HCT116 (cell line): ENCODE results near the gene FEV. TPM values are rescaled to one million over a fixed set of nuclear protein-coding genes. Genes with fewer than 3 reads are reported as not detected.

Source experiments
- ATAC-seq: fragments of 200-7000 bp; cut with Tn5 transposase; 2 replicates; pipeline ENCODE4 v1.9.1; 2020; ENCODE audit warnings: mild to moderate bottlenecking, moderate library complexity
- BruUV-seq: library from RNA; stranded (reverse); fragments of 400-500 nt; replicated peaks from 2 replicates; lab custom pipeline; 2021; lab: Mats Ljungman, UMichigan
- CTCF ChIA-PET: fragments of 300-600 bp; sonication (Branson Sonifier 250); formaldehyde crosslinking; loops from one replicate; lab custom pipeline; 2021; ENCODE audit warnings: antibody characterized with exemption; lab: Charles Lee
- POLR2A ChIA-PET: fragments of 300-600, 350-600 bp; sonication (Branson Sonifier 250); formaldehyde crosslinking; loops from one replicate; lab custom pipeline; 2021; ENCODE audit warnings: antibody characterized with exemption; lab: Charles Lee
- RAD21 ChIA-PET, 2 experiments: fragments of 300-600 bp; sonication (Branson Sonifier 250); formaldehyde crosslinking; loops; one replicate each; lab custom pipeline; 2023; ENCODE audit warnings: low total read pairs in 2 of 2; ENCODE audit not compliant: uncharacterized antibody in 2 of 2, unreplicated experiment in 2 of 2, low non-redundant PET in 1 of 2; lab: Charles Lee
- DNase-seq: peaks from one replicate; pipeline ENCODE4 v3.0.0-alpha.2; 2010; ENCODE audit warnings: low read depth, low spot score
- H2AFZ ChIP-seq: fragments of 200-600 bp; shearing (Covaris generic), sonication (generic); 2 replicates; pipeline ENCODE4 v1.6.1; 2017; ENCODE audit warnings: low read depth, mixed run types, mixed read lengths, antibody characterized with exemption, low read length; ENCODE audit not compliant: poor library complexity, severe bottlenecking
- H3K27ac ChIP-seq: 2 replicates; pipeline ENCODE4 v1.5.1; 2012; ENCODE audit warnings: low read depth, low read length
- H3K27me3 ChIP-seq: fragments of 200-600 bp; sonication (generic); 2 replicates; pipeline ENCODE4 v1.6.1; 2016; ENCODE audit warnings: mixed run types, low read length, mixed read lengths; ENCODE audit not compliant: insufficient read depth
- H3K36me3 ChIP-seq, 2 experiments: fragments of 200-500 bp in 1 of 2; fragments of 200-600 bp in 1 of 2; sonication (Bioruptor generic) in 1 of 2; sonication (generic) in 1 of 2; 2 replicates each; pipeline versions ENCODE4 v1.5.1 to v1.6.1; 2014 to 2016; ENCODE audit warnings: low read length in 2 of 2, inconsistent platforms in 1 of 2, mixed read lengths in 1 of 2, mixed run types in 1 of 2; ENCODE audit not compliant: insufficient read depth in 2 of 2, control insufficient read depth in 1 of 2
- H3K4me1 ChIP-seq, 2 experiments: fragments of 200-600 bp in 1 of 2; sonication (generic) in 1 of 2; 2 replicates each; pipeline versions ENCODE4 v1.5.1 to v1.6.1; 2012 to 2017; ENCODE audit warnings: low read length in 2 of 2, inconsistent platforms in 1 of 2, mild to moderate bottlenecking in 1 of 2, mixed read lengths in 1 of 2, mixed run types in 1 of 2, moderate library complexity in 1 of 2; ENCODE audit not compliant: insufficient read depth in 2 of 2, control insufficient read depth in 1 of 2
- H3K4me2 ChIP-seq: fragments of 200-600 bp; sonication (generic); 2 replicates; pipeline ENCODE4 v1.6.1; 2017; ENCODE audit warnings: mixed run types, low read length, mixed read lengths
- H3K4me3 ChIP-seq, 2 experiments: fragments of 200-600 bp in 1 of 2; sonication (generic) in 1 of 2; replicated peaks in 1 of 2; 2 replicates each; pipeline ENCODE4 v1.5.1; 2011 to 2016; ENCODE audit warnings: low read length in 2 of 2, control low read depth in 1 of 2, low read depth in 1 of 2, mild to moderate bottlenecking in 1 of 2, mixed read lengths in 1 of 2, mixed run types in 1 of 2
- H3K79me2 ChIP-seq: fragments of 200-600 bp; sonication (generic); 2 replicates; pipeline ENCODE4 v1.6.1; 2017; ENCODE audit warnings: mild to moderate bottlenecking, mixed run types, low read length, moderate library complexity, mixed read lengths; ENCODE audit not compliant: insufficient read depth
- H3K9ac ChIP-seq: fragments of 200-600 bp; sonication (generic); 2 replicates; pipeline ENCODE4 v1.6.1; 2016; ENCODE audit warnings: low read length, mixed read lengths
- H3K9me2 ChIP-seq: fragments of 200-600 bp; sonication (generic), shearing (Covaris generic); 2 replicates; pipeline ENCODE4 v1.6.1; 2017; ENCODE audit warnings: mixed run types, mild to moderate bottlenecking, moderate library complexity; ENCODE audit not compliant: insufficient read depth
- H3K9me3 ChIP-seq, 2 experiments: fragments of 200-500 bp in 1 of 2; fragments of 200-600 bp in 1 of 2; sonication (Bioruptor generic) in 1 of 2; sonication (generic) in 1 of 2; 2 replicates each; pipeline ENCODE4 v1.6.1; 2014 to 2017; ENCODE audit warnings: low read length in 2 of 2, mixed read lengths in 2 of 2, inconsistent platforms in 1 of 2, low read depth in 1 of 2, mild to moderate bottlenecking in 1 of 2, mixed run types in 1 of 2, moderate library complexity in 1 of 2; ENCODE audit not compliant: control insufficient read depth in 1 of 2, insufficient read depth in 1 of 2
- H4K20me1 ChIP-seq: fragments of 200-600 bp; sonication (generic), shearing (Covaris generic); 2 replicates; pipeline ENCODE4 v1.6.1; 2017; ENCODE audit warnings: mixed run types, mild to moderate bottlenecking, moderate library complexity; ENCODE audit not compliant: insufficient read depth
- ATF3 ChIP-seq: IDR thresholded peaks from 2 replicates; pipeline ENCODE4 v1.6.1; 2012
- CBX3 ChIP-seq: IDR thresholded peaks from 2 replicates; pipeline ENCODE4 v1.6.1; 2012; ENCODE audit warnings: low read depth
- CEBPB ChIP-seq: IDR thresholded peaks from 2 replicates; pipeline ENCODE4 v1.6.1; 2012; ENCODE audit warnings: low read depth
- CTCF ChIP-seq, 3 experiments: fragments of 200-600 bp in 1 of 3; sonication (generic) in 1 of 3; IDR thresholded peaks in 2 of 3; conservative IDR thresholded peaks in 1 of 3; 2 replicates each; pipeline ENCODE4 v1.5.1; 2012 to 2017; ENCODE audit warnings: low read depth in 2 of 3, low read length in 2 of 3, antibody characterized with exemption in 1 of 3, borderline replicate concordance in 1 of 3, control low read depth in 1 of 3, mild to moderate bottlenecking in 1 of 3, mixed read lengths in 1 of 3, mixed run types in 1 of 3, moderate library complexity in 1 of 3; ENCODE audit not compliant: insufficient read depth in 1 of 3
- EGR1 ChIP-seq: IDR thresholded peaks from 2 replicates; pipeline ENCODE4 v1.6.1; 2012; ENCODE audit warnings: low read depth
- ELF1 ChIP-seq: IDR thresholded peaks from 2 replicates; pipeline ENCODE4 v1.6.1; 2012; ENCODE audit warnings: low read depth, borderline replicate concordance
- EZH2 ChIP-seq: fragments of 200-600 bp; sonication (generic); IDR thresholded peaks from 2 replicates; pipeline ENCODE4 v1.6.1; 2017; ENCODE audit warnings: antibody characterized with exemption, mixed run types
- EZH2phosphoT487 ChIP-seq: fragments of 200-600 bp; IDR thresholded peaks from 2 replicates; pipeline ENCODE4 v1.6.1; 2018; ENCODE audit warnings: antibody characterized with exemption, borderline replicate concordance
- FOSL1 ChIP-seq: IDR thresholded peaks from 2 replicates; pipeline ENCODE4 v1.6.1; 2012; ENCODE audit warnings: low read depth
- JUND ChIP-seq: IDR thresholded peaks from 2 replicates; pipeline ENCODE4 v1.6.1; 2012
- POLR2A ChIP-seq: IDR thresholded peaks from 2 replicates; pipeline ENCODE4 v1.7.0; 2011; ENCODE audit warnings: borderline replicate concordance; ENCODE audit not compliant: insufficient read depth, insufficient read length; ENCODE audit errors: extremely low read depth
- RAD21 ChIP-seq: IDR thresholded peaks from 2 replicates; pipeline ENCODE4 v1.6.1; 2012; ENCODE audit warnings: low read depth, mild to moderate bottlenecking
- SP1 ChIP-seq: IDR thresholded peaks from 2 replicates; pipeline ENCODE4 v1.6.1; 2012; ENCODE audit warnings: low read depth
- SRF ChIP-seq: IDR thresholded peaks from 2 replicates; pipeline ENCODE4 v1.6.1; 2012; ENCODE audit warnings: low read depth
- TCF7L2 ChIP-seq: IDR thresholded peaks from 2 replicates; pipeline ENCODE4 v1.7.0; 2011; ENCODE audit warnings: borderline replicate concordance, inconsistent platforms; ENCODE audit not compliant: insufficient read depth, insufficient read length; ENCODE audit errors: extremely low read depth
- YY1 ChIP-seq: IDR thresholded peaks from 2 replicates; pipeline ENCODE4 v1.6.1; 2011; ENCODE audit warnings: low read length, low read depth, moderate library complexity, mild to moderate bottlenecking; ENCODE audit not compliant: insufficient replicate concordance; ENCODE audit errors: extremely low read depth
- ZFX ChIP-seq: fragments of 450-650 bp; IDR thresholded peaks from 2 replicates; pipeline ENCODE4 v1.6.1; 2017
- ZNF274 ChIP-seq: fragments of 200-500 bp; sonication (Bioruptor generic); IDR thresholded peaks from 2 replicates; pipeline ENCODE4 v1.6.1; 2014; ENCODE audit warnings: mild to moderate bottlenecking, low read depth, low read length, inconsistent platforms
- intact Hi-C: fragments of 100-400 bp; cut with micrococcal nuclease; formaldehyde crosslinking; loops from 2 replicates; pipeline ENCODE4 v1.10.0; 2022
- total RNA-seq: library from RNA; stranded (reverse); gene quantifications from one replicate; pipeline ENCODE4 v1.2.1, GENCODE V29; 2021; ENCODE audit not compliant: unreplicated experiment
- TF ChIP-seq, protein P1 (sequence below): IDR thresholded peaks from 2 replicates; pipeline ENCODE4 v1.6.1; 2011; ENCODE audit warnings: mild to moderate bottlenecking, low read length, moderate library complexity; ENCODE audit not compliant: insufficient replicate concordance; ENCODE audit errors: extremely low read depth
- TF ChIP-seq, protein P2 (sequence below): IDR thresholded peaks from 2 replicates; pipeline ENCODE4 v1.6.1; 2012

FEV gene
- total RNA-seq, 1 experiment from 2014 or later, result not detected

GRCh38 chr2:219031005-219031738, 46.2 kb upstream of the FEV start:
- H3K9ac ChIP-seq, result no peak overlapping the region
- no peak for ATAC-seq
- TF ChIP-seq, protein P1, sequence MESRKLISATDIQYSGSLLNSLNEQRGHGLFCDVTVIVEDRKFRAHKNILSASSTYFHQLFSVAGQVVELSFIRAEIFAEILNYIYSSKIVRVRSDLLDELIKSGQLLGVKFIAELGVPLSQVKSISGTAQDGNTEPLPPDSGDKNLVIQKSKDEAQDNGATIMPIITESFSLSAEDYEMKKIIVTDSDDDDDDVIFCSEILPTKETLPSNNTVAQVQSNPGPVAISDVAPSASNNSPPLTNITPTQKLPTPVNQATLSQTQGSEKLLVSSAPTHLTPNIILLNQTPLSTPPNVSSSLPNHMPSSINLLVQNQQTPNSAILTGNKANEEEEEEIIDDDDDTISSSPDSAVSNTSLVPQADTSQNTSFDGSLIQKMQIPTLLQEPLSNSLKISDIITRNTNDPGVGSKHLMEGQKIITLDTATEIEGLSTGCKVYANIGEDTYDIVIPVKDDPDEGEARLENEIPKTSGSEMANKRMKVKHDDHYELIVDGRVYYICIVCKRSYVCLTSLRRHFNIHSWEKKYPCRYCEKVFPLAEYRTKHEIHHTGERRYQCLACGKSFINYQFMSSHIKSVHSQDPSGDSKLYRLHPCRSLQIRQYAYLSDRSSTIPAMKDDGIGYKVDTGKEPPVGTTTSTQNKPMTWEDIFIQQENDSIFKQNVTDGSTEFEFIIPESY, result no peak
- TF ChIP-seq, protein P2, sequence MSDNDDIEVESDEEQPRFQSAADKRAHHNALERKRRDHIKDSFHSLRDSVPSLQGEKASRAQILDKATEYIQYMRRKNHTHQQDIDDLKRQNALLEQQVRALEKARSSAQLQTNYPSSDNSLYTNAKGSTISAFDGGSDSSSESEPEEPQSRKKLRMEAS, result no peak
- TF ChIP-seq EZH2 (no peak), CTCF (IDR thresholded peaks at IDR 0.05 in 2 of 3, conservative IDR thresholded peaks at IDR 0.05 in 1 of 3; ENCODE audit: borderline replicate concordance in 1 of 3, insufficient read depth in 1 of 3, low read depth in 2 of 3, low read length in 2 of 3) (no peak), ELF1 (no peak), CEBPB (no peak), CBX3 (no peak), FOSL1 (no peak), RAD21 (no peak), ZNF274 (no peak), POLR2A (no peak), YY1 (no peak), ZFX (no peak), ATF3 (no peak), EZH2phosphoT487 (no peak), TCF7L2 (no peak), EGR1 (no peak), JUND (no peak), SP1 (no peak), SRF (no peak)
- no peak overlapping the region for H3K4me3 ChIP-seq
- DNase-seq, result no peak
- no peak overlapping the region for H3K4me2 ChIP-seq
- no peaks in the 10 kb centered on the region for H3K9me3 ChIP-seq
- H2AFZ ChIP-seq, result no peak overlapping the region
- H4K20me1 ChIP-seq, result no peaks in the 10 kb centered on the region
- RAD21 ChIA-PET, result no interaction called here
- no peaks in the 10 kb centered on the region for H3K9me2 ChIP-seq
- no peak overlapping the region for H3K27ac ChIP-seq
- peaks cover 25% of the 10 kb centered on the region for H3K27me3 ChIP-seq
- intact Hi-C loops, result no loop called here
- H3K79me2 ChIP-seq, result no peaks in the 10 kb centered on the region
- CTCF ChIA-PET, result interaction anchor here (5.3 kb wide), 1 partner anchor 121 kb away, joined by 97 read pairs; no protein-coding TSS in a partner anchor
- no peaks in the 10 kb centered on the region; a peak in 1 of 4 replicates for H3K4me1 ChIP-seq
- H3K36me3 ChIP-seq, result no peaks in the 10 kb centered on the region
- POLR2A ChIA-PET, result no interaction called here
- BruUV-seq, result no TSS peak
